ENCODE data around the gene SMARCB1.

SMARCB1 gene

GRCh38 chr22:23786752-23787599, at the start of gene SMARCB1:
Gene SMARCB1, plus strand, starts transcription at chr22:23786966. Its CDS starts 204 bp downstream, at chr22:23787170.
- no peak for TF ChIP-seq EZH2phosphoT487 (conservative IDR thresholded peaks at IDR 0.05; ENCODE audit: low read length)
- no peak for TF ChIP-seq CTCF (IDR thresholded peaks at IDR 0.05; ENCODE audit: insufficient read depth, low read length, poor library complexity, severe bottlenecking)
- Histone ChIP-seq H3K9ac (ENCODE audit: low read length) (peak within 1 kb of the TSS; percentile 96), H3K27me3 (ENCODE audit: low read length) (no peaks in the 10 kb centered on the region), H3K9me3 (ENCODE audit: insufficient read depth, low read length) (no peaks in the 10 kb centered on the region), H4K20me1 (ENCODE audit: low read depth, low read length) (peaks cover 6% of the 10 kb centered on the region; the same call in 1 of the 2 replicates), H3K4me2 (ENCODE audit: low read depth, low read length, poor library complexity, severe bottlenecking) (peak within 1 kb of the TSS; percentile 84), H3F3A (ENCODE audit: insufficient read depth) (no peaks in the 10 kb centered on the region; the same call in 1 of the 2 replicates), H2AFZ (ENCODE audit: low read depth, low read length, severe bottlenecking) (peak within 1 kb of the TSS; percentile 81), H3K36me3 (ENCODE audit: low read length) (no peaks in the 10 kb centered on the region), H3K79me2 (ENCODE audit: insufficient read depth, low read length) (peaks cover 47% of the 10 kb centered on the region), H3K27ac (ENCODE audit: low read depth, low read length) (peak within 1 kb of the TSS; percentile 93), H3K9me2 (replicated peaks; ENCODE audit: insufficient read depth, low read length) (no peaks in the 10 kb centered on the region), H3K4me3 (ENCODE audit: insufficient read depth, low read length, poor library complexity, severe bottlenecking) (peak within 1 kb of the TSS; percentile 81)

DNA sequence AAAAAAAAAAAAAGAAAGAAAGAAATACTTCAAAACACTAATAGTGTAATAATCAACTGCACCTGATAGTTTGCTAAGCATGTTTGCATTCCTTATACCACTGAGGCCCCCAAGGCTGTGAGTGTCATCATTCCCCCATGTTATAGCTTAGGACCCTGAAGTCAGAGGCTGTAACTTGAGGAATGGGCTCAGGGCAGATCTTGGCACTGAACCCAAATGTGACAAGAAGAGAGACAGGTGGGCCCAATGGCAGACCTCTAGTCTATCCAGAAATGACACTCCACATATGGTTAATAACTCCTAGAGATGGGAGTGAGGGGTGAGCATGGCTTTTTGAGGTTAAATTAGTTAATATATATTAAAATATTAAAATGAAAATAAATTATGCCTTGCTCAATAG, 49.1 kb upstream of the SMARCB1 start:
- Histone ChIP-seq H3K79me2 (ENCODE audit: insufficient read depth, low read length) (no peaks in the 10 kb centered on the region), H3K9me3 (ENCODE audit: insufficient read depth, low read length) (no peaks in the 10 kb centered on the region), H3K9me2 (replicated peaks; ENCODE audit: insufficient read depth, low read length) (no peaks in the 10 kb centered on the region), H3F3A (ENCODE audit: insufficient read depth) (0 out of 2 replicates have a peak, but pooled peaks cover 2% of the 10 kb centered on the region), H3K4me3 (ENCODE audit: insufficient read depth, low read length, poor library complexity, severe bottlenecking) (no peak overlapping the region), H3K9ac (ENCODE audit: low read length) (no peak overlapping the region), H2AFZ (ENCODE audit: low read depth, low read length, severe bottlenecking) (no peak overlapping the region), H3K27me3 (ENCODE audit: low read length) (no peaks in the 10 kb centered on the region), H4K20me1 (ENCODE audit: low read depth, low read length) (no peaks in the 10 kb centered on the region), H3K36me3 (ENCODE audit: low read length) (no peaks in the 10 kb centered on the region), H3K27ac (ENCODE audit: low read depth, low read length) (no peak overlapping the region), H3K4me2 (ENCODE audit: low read depth, low read length, poor library complexity, severe bottlenecking) (no peak overlapping the region)
- TF ChIP-seq EZH2phosphoT487 (conservative IDR thresholded peaks at IDR 0.05; ENCODE audit: low read length) = no peak

GRCh38 chr22:23742505-23743264, 44.1 kb upstream of the SMARCB1 start:
- H3K27me3 ChIP-seq (ENCODE audit: low read length) = no peaks in the 10 kb centered on the region
- H3K4me2 ChIP-seq (ENCODE audit: low read depth, low read length, poor library complexity, severe bottlenecking) = no peak overlapping the region
- no peaks in the 10 kb centered on the region for H3K36me3 ChIP-seq (ENCODE audit: low read length)
- H4K20me1 ChIP-seq (ENCODE audit: low read depth, low read length) = no peaks in the 10 kb centered on the region
- no peaks in the 10 kb centered on the region for H3K9me2 ChIP-seq (replicated peaks; ENCODE audit: insufficient read depth, low read length)
- 0 out of 2 replicates have a peak, but pooled peaks cover 2% of the 10 kb centered on the region for H3F3A ChIP-seq (ENCODE audit: insufficient read depth)
- no peaks in the 10 kb centered on the region for H3K9me3 ChIP-seq (ENCODE audit: insufficient read depth, low read length)
- H2AFZ ChIP-seq (ENCODE audit: low read depth, low read length, severe bottlenecking) = no peak overlapping the region
- no peaks in the 10 kb centered on the region for H3K79me2 ChIP-seq (ENCODE audit: insufficient read depth, low read length)
- H3K27ac ChIP-seq (ENCODE audit: low read depth, low read length) = no peak overlapping the region
- no peak overlapping the region for H3K4me3 ChIP-seq (ENCODE audit: insufficient read depth, low read length, poor library complexity, severe bottlenecking)
- H3K9ac ChIP-seq (ENCODE audit: low read length) = no peak overlapping the region
- TF ChIP-seq CTCF (IDR thresholded peaks at IDR 0.05; ENCODE audit: insufficient read depth, low read length, poor library complexity, severe bottlenecking) (no peak), EZH2phosphoT487 (conservative IDR thresholded peaks at IDR 0.05; ENCODE audit: low read length) (no peak)

All from SU-DHL-6 (cell line).